Nephron (organoid): ENCODE measurements around the gene CDC34.
A peak's percentile ranks its signal among the peaks of the same experiment; 100 is the strongest.
"Not testable (repeated sequence)": the region's sequence is repeated elsewhere in the genome, so short reads cannot be mapped to it uniquely, and the experiment has no call there.

Source experiments
- H3K27ac Mint-ChIP-seq, 3 experiments: 2 replicates each; pipeline ENCODE4 v1.8.0; 2020; ENCODE audit warnings: mixed read lengths in 3 of 3, mild to moderate bottlenecking in 2 of 3, moderate library complexity in 1 of 3
- H3K27me3 Mint-ChIP-seq: 2 replicates; pipeline ENCODE4 v1.8.0; 2021; ENCODE audit warnings: low read depth, mild to moderate bottlenecking, moderate library complexity, mixed read lengths
- H3K36me3 Mint-ChIP-seq: 2 replicates; pipeline ENCODE4 v1.8.0; 2020; ENCODE audit warnings: low read depth, mixed read lengths
- H3K4me1 Mint-ChIP-seq: 2 replicates; pipeline ENCODE4 v1.8.0; 2020; ENCODE audit warnings: mixed read lengths
- H3K4me3 Mint-ChIP-seq, 3 experiments: 2 replicates each; pipeline ENCODE4 v1.8.0; 2020; ENCODE audit warnings: mild to moderate bottlenecking in 3 of 3, mixed read lengths in 3 of 3, moderate library complexity in 2 of 3
- H3K9me3 Mint-ChIP-seq: 2 replicates; pipeline ENCODE4 v1.8.0; 2020; ENCODE audit warnings: mixed read lengths
- TF ChIP-seq, protein P1 (sequence below), 3 experiments: fragments of 200-600 bp; sonication (generic); IDR thresholded peaks; one replicate each; pipeline ENCODE4 v1.5.0; 2021; ENCODE audit warnings: antibody characterized with exemption in 3 of 3; ENCODE audit not compliant: unreplicated experiment in 3 of 3

CDC34 gene

DNA sequence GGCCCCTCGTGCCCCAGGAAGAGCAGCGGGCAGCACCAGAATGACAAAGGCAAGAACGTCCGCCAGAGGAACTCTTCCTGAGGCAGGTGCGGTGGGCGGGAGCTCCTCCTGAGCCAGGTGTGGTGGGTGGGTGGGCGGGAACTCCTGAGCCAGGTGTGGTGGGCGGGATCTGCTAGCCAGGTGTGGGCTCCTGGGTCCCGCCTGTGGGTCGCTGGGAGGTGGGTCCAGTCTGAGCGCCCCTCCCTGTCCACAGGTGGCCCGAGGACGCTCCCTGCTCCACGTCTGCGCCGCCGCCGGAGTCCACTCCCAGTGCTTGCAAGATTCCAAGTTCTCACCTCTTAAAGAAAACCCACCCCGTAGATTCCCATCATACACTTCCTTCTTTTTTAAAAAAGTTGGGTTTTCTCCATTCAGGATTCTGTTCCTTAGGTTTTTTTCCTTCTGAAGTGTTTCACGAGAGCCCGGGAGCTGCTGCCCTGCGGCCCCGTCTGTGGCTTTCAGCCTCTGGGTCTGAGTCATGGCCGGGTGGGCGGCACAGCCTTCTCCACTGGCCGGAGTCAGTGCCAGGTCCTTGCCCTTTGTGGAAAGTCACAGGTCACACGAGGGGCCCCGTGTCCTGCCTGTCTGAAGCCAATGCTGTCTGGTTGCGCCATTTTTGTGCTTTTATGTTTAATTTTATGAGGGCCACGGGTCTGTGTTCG, 51.1 kb downstream of the CDC34 start:
- TF ChIP-seq, protein P1, sequence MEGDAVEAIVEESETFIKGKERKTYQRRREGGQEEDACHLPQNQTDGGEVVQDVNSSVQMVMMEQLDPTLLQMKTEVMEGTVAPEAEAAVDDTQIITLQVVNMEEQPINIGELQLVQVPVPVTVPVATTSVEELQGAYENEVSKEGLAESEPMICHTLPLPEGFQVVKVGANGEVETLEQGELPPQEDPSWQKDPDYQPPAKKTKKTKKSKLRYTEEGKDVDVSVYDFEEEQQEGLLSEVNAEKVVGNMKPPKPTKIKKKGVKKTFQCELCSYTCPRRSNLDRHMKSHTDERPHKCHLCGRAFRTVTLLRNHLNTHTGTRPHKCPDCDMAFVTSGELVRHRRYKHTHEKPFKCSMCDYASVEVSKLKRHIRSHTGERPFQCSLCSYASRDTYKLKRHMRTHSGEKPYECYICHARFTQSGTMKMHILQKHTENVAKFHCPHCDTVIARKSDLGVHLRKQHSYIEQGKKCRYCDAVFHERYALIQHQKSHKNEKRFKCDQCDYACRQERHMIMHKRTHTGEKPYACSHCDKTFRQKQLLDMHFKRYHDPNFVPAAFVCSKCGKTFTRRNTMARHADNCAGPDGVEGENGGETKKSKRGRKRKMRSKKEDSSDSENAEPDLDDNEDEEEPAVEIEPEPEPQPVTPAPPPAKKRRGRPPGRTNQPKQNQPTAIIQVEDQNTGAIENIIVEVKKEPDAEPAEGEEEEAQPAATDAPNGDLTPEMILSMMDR (IDR thresholded peaks at IDR 0.05; ENCODE audit: unreplicated experiment in 3 of 3), result no peak
- no peaks in the 10 kb centered on the region for H3K4me1 Mint-ChIP-seq
- no peaks in the 10 kb centered on the region for H3K9me3 Mint-ChIP-seq
- no peaks in the 10 kb centered on the region for H3K36me3 Mint-ChIP-seq
- no peak overlapping the region for H3K27ac Mint-ChIP-seq
- no peak overlapping the region for H3K4me3 Mint-ChIP-seq
- H3K27me3 Mint-ChIP-seq, result peaks cover 9% of the 10 kb centered on the region

GRCh38 chr19:583198-583967, 51.8 kb downstream of the CDC34 start:
- Mint-ChIP-seq H3K4me3 (no peak overlapping the region), H3K36me3 (no peaks in the 10 kb centered on the region)

DNA sequence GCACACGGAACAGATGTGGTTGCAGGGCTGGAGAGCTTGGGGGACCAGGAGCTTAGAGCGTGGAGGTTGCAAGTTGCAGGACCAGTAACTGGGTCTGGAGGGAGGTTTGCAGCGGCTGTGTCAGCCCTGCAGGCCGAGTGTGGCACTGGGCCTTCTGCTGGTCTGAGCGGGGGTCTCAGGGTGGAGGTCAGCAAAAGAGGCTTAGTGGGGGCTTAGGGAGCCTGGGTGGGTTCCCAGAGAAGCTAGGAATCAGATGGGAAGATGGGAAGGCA, 52.3 kb downstream of the CDC34 start:
- peaks cover 21% of the 10 kb centered on the region for H3K27me3 Mint-ChIP-seq
- H3K4me1 Mint-ChIP-seq, result no peaks in the 10 kb centered on the region
- TF ChIP-seq, protein P1 (IDR thresholded peaks at IDR 0.05; ENCODE audit: unreplicated experiment in 3 of 3), result no peak
- H3K4me3 Mint-ChIP-seq, result peak overlapping the region in 1 of 3 experiments; percentile 63
- no peaks in the 10 kb centered on the region for H3K36me3 Mint-ChIP-seq
- H3K9me3 Mint-ChIP-seq, result no peaks in the 10 kb centered on the region
- no peak overlapping the region for H3K27ac Mint-ChIP-seq

More at GRCh38 chr19:583198-583967, 51.8 kb downstream of the CDC34 start:
- no peaks in the 10 kb centered on the region for H3K9me3 Mint-ChIP-seq
- H3K27ac Mint-ChIP-seq, result no peak overlapping the region
- H3K27me3 Mint-ChIP-seq, result peaks cover 15% of the 10 kb centered on the region
- TF ChIP-seq, protein P1 (IDR thresholded peaks at IDR 0.05; ENCODE audit: unreplicated experiment in 3 of 3), result no peak
- no peaks in the 10 kb centered on the region for H3K4me1 Mint-ChIP-seq

GRCh38 chr19:584240-585001, 52.9 kb downstream of the CDC34 start:
- H3K27me3 Mint-ChIP-seq, result peaks cover 25% of the 10 kb centered on the region
- no peak overlapping the region for H3K27ac Mint-ChIP-seq
- H3K4me3 Mint-ChIP-seq, result peak overlapping the region in 1 of 3 experiments; percentile 63
- TF ChIP-seq, protein P1 (IDR thresholded peaks at IDR 0.05; ENCODE audit: unreplicated experiment in 3 of 3), result peak; percentile 84 to 92 (median 91)
- no peaks in the 10 kb centered on the region for H3K36me3 Mint-ChIP-seq
- no peaks in the 10 kb centered on the region for H3K4me1 Mint-ChIP-seq
- no peaks in the 10 kb centered on the region for H3K9me3 Mint-ChIP-seq

GRCh38 chr19:585146-585545, 53.6 kb downstream of the CDC34 start:
- not testable (repeated sequence) for H3K4me3 Mint-ChIP-seq, H3K4me1 Mint-ChIP-seq, H3K9me3 Mint-ChIP-seq, H3K27ac Mint-ChIP-seq, H3K36me3 Mint-ChIP-seq
- peaks cover 25% of the 10 kb centered on the region for H3K27me3 Mint-ChIP-seq

- Mint-ChIP-seq H3K27me3 (peaks cover 25% of the 10 kb centered on the region), H3K27ac (no peak overlapping the region), H3K9me3 (no peaks in the 10 kb centered on the region), H3K4me1 (no peaks in the 10 kb centered on the region), H3K4me3 (no peak overlapping the region), H3K36me3 (no peaks in the 10 kb centered on the region)
- TF ChIP-seq, protein P1 (IDR thresholded peaks at IDR 0.05; ENCODE audit: unreplicated experiment in 3 of 3), result no peak
Measured at GRCh38 chr19:585551-586110, 54.1 kb downstream of the CDC34 start.
